Fibroblast of the aortic adventitia (primary cell): Measurements from ENCODE around the gene BLVRB. TPM values are rescaled to one million over a fixed set of nuclear protein-coding genes. Genes with fewer than 3 reads are reported as not detected.

ENCODE experiments used
- DNase-seq: peaks from one replicate; pipeline ENCODE4 v3.0.0-alpha.2; 2010; ENCODE audit warnings: low read depth
- H3K4me3 ChIP-seq: 2 replicates; pipeline ENCODE4 v1.5.1; 2011; ENCODE audit warnings: low read depth, mild to moderate bottlenecking, control low read depth, low read length, moderate library complexity
- total RNA-seq: library from RNA; depleted of rRNA; stranded (reverse); fragments of >200 nt; gene quantifications from 2 replicates; pipeline ENCODE4 v1.2.3, GENCODE V29; 2012; ENCODE audit warnings: low replicate concordance
- TF ChIP-seq, protein P1 (sequence below): IDR thresholded peaks from 2 replicates; pipeline ENCODE4 v1.5.1; 2011; ENCODE audit warnings: mild to moderate bottlenecking, low read length, control low read depth, inconsistent platforms; ENCODE audit not compliant: insufficient read depth

BLVRB gene
- total RNA-seq, 1 donor: 77.2 TPM

DNA sequence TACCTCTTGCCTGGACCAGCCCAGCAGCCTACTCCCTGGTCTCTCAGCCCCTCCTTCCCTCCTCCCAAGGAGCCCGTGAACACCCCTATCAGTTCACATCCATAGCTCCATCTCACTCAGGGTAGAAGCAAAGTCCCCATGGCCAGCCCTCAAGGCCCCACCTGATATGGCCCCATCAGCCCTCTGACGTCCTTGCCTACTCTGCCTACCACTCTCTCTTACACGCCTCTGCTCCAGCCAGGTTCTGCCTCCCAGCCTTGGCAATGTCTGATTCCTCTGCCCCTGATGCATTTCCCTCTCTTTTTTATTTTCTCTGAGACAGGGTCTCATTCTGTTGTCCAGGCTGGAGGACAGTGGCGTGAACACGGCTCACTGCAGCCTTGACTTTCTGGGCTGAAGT, 13.5 kb downstream of the BLVRB start:
- TF ChIP-seq, protein P1, sequence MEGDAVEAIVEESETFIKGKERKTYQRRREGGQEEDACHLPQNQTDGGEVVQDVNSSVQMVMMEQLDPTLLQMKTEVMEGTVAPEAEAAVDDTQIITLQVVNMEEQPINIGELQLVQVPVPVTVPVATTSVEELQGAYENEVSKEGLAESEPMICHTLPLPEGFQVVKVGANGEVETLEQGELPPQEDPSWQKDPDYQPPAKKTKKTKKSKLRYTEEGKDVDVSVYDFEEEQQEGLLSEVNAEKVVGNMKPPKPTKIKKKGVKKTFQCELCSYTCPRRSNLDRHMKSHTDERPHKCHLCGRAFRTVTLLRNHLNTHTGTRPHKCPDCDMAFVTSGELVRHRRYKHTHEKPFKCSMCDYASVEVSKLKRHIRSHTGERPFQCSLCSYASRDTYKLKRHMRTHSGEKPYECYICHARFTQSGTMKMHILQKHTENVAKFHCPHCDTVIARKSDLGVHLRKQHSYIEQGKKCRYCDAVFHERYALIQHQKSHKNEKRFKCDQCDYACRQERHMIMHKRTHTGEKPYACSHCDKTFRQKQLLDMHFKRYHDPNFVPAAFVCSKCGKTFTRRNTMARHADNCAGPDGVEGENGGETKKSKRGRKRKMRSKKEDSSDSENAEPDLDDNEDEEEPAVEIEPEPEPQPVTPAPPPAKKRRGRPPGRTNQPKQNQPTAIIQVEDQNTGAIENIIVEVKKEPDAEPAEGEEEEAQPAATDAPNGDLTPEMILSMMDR: no peak
- no peak for DNase-seq
- H3K4me3 ChIP-seq: no peak overlapping the region

DNA sequence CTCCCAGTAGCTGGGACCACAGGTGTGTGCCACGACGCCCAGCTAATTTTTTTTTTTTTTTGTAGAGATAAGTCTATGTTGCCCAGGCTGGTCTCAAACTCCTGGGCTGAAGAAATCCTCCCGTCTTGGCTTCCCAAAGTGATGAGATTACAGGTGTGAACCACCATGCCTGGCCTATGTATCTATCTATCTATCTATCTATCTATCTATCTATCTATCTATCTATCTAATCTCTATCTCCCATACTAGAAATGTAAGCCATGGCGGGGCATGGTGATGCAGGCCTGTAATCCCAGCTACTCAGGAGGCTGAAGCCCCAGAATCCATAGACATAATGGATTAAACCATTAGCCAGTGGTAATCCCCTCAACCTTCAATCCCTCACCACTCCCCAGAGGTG, 14.9 kb downstream of the BLVRB start:
- DNase-seq: no peak
- TF ChIP-seq, protein P1: no peak
- no peak overlapping the region for H3K4me3 ChIP-seq

DNA sequence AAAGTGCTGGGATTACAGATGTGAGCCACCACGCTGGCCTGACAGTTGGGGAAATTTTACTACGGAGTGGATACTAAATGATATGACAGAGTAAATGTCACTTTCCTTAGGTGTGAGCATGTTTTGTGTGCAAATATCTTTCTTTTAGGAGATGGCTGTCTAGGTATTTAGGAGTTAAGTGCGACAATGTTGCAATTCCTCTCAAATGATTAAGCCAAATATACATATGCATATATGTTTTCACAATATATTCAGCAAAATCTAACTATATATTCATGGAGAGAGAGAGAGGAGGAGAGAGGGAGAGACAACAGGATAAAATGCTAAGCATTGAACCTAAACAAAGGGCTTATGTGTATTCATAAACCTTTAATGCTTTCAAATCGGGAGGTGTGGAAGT, 16.0 kb downstream of the BLVRB start:
- TF ChIP-seq, protein P1: no peak
- no peak for DNase-seq
- H3K4me3 ChIP-seq: no peak overlapping the region

DNA sequence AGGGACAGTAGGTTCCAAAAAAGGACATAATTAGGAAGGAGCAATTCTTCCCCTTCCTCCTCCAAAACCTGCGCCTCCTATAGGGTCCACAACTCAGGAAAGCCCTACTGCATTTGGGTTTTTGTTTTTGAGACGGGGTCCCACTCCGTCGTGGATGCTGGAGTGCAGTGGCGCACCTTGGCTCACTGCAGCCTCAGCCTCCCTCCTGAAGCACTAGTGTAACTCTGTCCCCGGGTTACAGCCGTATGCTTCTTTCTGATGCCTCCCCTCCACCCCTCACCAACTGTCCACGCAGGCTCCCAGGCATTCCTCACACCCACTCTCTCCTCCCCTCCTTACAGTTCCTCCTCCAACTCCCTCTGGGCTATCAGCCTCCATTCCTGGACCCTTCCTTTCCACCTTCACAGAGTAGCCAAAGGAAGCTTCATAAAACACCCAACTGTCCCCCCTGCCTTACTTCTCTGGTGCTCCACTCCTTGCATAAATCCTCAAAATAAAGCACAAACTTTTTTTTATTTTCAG, 19.2 kb downstream of the BLVRB start:
- no peak overlapping the region for H3K4me3 ChIP-seq
- DNase-seq: no peak
- TF ChIP-seq, protein P1: no peak

DNA sequence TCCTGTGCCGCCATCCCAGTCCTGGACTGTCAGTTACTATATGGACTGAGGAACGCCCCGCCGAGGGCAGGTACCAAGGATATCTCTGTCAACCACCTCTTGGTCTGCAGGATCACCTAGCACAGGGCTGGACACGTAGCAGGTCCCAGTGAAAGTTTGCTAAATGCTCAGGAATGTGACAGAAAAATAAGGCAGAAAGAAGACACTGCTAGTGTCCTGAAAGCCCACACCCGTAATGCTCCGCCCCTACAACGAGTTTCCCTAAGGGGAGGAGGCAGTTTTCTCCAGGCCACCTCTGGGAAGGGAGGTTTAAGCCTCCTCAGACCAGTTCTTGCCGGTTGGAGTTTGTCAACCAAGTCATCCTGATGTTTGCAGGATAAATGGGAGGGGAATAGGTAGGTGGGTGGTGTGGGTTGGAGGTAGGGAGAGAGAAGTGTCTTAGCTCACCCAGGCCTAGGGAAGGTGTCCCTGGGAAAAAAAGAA, 19.7 kb downstream of the BLVRB start:
- H3K4me3 ChIP-seq: no peak overlapping the region

DNA sequence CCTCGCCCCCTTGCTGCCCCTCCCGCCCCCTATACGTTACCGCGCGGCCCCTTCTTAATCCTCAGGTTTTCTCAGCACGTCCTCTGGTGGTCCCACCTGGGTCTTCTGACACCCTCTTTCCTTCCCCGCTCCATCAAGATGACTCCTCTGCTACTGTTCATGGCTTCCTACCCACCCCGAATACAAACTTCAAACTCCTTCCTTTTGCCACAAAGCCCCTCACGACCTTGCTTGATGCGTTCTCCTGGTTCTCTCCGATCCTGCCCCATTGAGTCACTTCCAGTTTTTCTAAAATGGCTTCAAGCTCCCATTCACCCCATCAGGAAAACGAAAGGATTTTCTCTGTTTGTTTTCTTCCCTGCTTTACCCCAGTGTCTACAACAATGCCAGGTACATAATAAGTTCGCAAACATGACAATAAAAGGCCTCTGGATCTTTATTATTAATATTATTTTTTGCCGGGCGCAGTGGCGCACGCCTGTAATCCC, 20.7 kb downstream of the BLVRB start:
- no peak for DNase-seq
- peak overlapping the region; percentile 84 for H3K4me3 ChIP-seq
- TF ChIP-seq, protein P1: peak; percentile 25

More for the DNA sequence above, 19.7 kb downstream of the BLVRB start:
- TF ChIP-seq, protein P1: no peak
- no peak for DNase-seq
